GM12872 (cell line): ENCODE results near the gene CYP2D6.

ENCODE experiments used
- TF ChIP-seq, protein P1 (sequence below): IDR thresholded peaks from 3 replicates; pipeline ENCODE4 v1.5.1; 2011; ENCODE audit warnings: low read depth, mild to moderate bottlenecking, low read length, moderate library complexity; ENCODE audit not compliant: insufficient read depth

The CYP2D6 gene

GRCh38 chr22:42155053-42155543, 24.5 kb upstream of the CYP2D6 start:
- TF ChIP-seq, protein P1, sequence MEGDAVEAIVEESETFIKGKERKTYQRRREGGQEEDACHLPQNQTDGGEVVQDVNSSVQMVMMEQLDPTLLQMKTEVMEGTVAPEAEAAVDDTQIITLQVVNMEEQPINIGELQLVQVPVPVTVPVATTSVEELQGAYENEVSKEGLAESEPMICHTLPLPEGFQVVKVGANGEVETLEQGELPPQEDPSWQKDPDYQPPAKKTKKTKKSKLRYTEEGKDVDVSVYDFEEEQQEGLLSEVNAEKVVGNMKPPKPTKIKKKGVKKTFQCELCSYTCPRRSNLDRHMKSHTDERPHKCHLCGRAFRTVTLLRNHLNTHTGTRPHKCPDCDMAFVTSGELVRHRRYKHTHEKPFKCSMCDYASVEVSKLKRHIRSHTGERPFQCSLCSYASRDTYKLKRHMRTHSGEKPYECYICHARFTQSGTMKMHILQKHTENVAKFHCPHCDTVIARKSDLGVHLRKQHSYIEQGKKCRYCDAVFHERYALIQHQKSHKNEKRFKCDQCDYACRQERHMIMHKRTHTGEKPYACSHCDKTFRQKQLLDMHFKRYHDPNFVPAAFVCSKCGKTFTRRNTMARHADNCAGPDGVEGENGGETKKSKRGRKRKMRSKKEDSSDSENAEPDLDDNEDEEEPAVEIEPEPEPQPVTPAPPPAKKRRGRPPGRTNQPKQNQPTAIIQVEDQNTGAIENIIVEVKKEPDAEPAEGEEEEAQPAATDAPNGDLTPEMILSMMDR: no peak

- TF ChIP-seq, protein P1: no peak
These were observed 23.9 kb upstream of the CYP2D6 start for GRCh38 chr22:42154293-42155052.

DNA sequence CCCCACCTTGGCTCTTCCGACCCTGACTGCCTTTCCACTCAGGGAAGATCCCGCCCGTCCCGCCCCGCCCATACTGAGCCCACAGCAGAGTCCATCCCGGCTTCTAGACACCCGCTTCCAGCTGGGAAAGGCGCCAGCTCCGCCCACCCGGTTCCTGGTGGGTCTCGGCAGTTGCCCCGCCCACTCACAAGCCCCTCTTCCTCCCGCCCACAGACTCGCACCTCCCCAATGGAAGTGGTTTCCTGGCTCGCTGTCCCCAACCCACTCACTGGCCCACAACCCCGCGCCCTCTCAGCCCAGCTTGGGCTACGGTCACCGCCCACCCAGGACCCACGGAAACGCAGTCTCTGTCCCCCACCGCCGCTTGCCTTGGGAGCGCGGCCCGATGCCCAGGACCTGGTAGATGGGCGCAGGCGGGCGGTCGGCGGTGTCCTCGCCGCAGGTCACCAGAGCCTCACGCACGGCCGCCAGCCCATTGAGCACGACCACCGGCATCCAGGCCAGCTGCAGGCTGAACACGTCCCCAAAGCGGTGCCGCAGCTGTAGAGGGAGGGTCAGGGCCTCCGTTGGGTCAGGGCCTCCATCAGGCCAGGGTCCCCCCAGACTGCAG, 22.2 kb upstream of the CYP2D6 start:
- TF ChIP-seq, protein P1: no peak

DNA sequence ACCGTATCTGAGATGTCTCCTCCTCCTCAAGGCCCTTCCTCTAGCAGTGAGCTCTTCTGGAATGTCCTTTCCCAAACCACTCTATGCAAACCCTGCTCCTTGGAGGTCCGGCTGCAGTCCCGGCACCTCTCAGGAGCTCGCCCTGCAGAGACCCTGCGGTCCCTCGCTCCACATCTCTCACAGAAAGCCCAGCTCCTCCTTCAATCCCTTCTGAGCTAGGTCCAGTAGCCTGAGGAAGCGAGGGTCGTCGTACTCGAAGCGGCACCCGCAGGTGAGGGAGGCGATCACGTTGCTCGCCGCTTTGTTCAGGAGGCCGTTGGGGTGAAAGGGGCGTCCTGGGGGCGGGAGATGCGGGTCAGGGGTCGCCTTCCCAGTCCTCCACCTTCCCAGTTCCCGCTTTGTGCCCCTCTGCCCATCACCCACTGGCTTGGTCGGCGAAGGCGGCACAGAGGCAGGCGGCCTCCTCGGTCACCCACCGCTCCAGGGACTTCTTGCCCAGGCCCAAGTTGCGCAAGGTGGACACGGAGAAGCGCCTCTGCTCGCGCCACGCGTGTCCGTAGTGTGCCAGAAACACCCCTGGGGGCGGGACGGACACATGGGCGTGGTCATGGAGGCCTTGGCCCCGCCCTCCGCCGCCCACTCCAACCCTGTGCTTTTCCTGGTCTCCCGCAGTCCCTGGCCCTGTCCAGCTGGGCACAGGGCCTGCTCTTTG, 21.5 kb upstream of the CYP2D6 start:
- TF ChIP-seq, protein P1: no peak

DNA sequence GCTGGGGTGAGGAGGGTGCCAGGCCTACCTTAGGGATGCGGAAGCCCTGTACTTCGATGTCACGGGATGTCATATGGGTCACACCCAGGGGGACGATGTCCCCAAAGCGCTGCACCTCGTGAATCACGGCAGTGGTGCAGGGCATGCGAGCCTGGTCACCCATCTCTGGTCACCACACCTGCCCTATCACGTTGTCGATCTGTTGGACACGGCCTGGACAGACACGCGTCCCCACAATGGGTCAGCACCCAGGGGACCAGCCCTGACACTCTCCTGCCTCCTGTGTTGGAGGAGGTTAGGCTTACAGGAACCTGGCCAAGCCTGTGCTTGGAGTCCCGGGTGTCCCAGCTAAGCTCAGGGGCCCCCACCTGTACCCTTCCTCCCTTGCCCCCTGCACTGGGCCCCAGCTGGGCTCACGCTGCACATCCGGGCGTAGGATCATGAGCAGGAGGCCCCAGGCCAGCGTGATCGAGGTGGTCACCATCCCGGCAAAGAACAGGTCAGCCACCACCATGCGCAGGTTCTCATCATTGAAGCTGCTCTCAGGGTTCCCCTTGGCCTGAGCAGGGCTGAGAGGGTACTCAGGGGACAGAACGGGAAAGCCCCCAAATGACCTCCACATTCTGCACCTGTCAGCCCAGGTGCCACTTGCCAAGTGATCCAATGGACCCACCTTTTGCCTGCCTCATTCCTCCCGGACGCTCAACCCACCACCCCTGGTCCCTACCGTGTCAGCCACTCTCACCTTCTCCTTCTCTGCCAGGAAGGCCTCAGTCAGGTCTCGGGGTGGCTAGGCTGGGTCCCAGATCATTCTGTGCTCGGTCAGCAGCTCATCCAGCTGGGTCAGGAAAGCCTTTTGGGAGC, 20.3 kb upstream of the CYP2D6 start:
- TF ChIP-seq, protein P1: no peak

- TF ChIP-seq, protein P1: no peak
These were observed 14.6 kb upstream of the CYP2D6 start for GRCh38 chr22:42145175-42145574.
